ENCODE results near the gene GNG12. TPM values are rescaled to one million over a fixed set of nuclear protein-coding genes. Genes with fewer than 3 reads are reported as not detected.

The GNG12 gene
- total RNA-seq, 2 experiments from 2014 or later, result not detected

- POLR2A ChIA-PET, result no interaction called here
- H3K27me3 Mint-ChIP-seq, result peaks cover 43% of the 10 kb centered on the region
- intact Hi-C loops (cut with micrococcal nuclease), result no loop called here
- no peak overlapping the region for H3K27ac Mint-ChIP-seq
- DNase-seq, result no peak
- no peaks in the 10 kb centered on the region for H3K9me3 Mint-ChIP-seq
- H3K4me3 Mint-ChIP-seq, result no peak overlapping the region
- CTCF ChIA-PET, result no interaction called here
- H3K4me1 Mint-ChIP-seq (ENCODE audit: low read depth), result no peaks in the 10 kb centered on the region
- no peak for ATAC-seq
- TF ChIP-seq, protein P1, sequence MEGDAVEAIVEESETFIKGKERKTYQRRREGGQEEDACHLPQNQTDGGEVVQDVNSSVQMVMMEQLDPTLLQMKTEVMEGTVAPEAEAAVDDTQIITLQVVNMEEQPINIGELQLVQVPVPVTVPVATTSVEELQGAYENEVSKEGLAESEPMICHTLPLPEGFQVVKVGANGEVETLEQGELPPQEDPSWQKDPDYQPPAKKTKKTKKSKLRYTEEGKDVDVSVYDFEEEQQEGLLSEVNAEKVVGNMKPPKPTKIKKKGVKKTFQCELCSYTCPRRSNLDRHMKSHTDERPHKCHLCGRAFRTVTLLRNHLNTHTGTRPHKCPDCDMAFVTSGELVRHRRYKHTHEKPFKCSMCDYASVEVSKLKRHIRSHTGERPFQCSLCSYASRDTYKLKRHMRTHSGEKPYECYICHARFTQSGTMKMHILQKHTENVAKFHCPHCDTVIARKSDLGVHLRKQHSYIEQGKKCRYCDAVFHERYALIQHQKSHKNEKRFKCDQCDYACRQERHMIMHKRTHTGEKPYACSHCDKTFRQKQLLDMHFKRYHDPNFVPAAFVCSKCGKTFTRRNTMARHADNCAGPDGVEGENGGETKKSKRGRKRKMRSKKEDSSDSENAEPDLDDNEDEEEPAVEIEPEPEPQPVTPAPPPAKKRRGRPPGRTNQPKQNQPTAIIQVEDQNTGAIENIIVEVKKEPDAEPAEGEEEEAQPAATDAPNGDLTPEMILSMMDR (IDR thresholded peaks at IDR 0.05), result no peak
- H3K36me3 Mint-ChIP-seq (ENCODE audit: low read depth), result no peaks in the 10 kb centered on the region
These were observed 28.6 kb downstream of the GNG12 start for GRCh38 chr1:67804710-67805109.

DNA sequence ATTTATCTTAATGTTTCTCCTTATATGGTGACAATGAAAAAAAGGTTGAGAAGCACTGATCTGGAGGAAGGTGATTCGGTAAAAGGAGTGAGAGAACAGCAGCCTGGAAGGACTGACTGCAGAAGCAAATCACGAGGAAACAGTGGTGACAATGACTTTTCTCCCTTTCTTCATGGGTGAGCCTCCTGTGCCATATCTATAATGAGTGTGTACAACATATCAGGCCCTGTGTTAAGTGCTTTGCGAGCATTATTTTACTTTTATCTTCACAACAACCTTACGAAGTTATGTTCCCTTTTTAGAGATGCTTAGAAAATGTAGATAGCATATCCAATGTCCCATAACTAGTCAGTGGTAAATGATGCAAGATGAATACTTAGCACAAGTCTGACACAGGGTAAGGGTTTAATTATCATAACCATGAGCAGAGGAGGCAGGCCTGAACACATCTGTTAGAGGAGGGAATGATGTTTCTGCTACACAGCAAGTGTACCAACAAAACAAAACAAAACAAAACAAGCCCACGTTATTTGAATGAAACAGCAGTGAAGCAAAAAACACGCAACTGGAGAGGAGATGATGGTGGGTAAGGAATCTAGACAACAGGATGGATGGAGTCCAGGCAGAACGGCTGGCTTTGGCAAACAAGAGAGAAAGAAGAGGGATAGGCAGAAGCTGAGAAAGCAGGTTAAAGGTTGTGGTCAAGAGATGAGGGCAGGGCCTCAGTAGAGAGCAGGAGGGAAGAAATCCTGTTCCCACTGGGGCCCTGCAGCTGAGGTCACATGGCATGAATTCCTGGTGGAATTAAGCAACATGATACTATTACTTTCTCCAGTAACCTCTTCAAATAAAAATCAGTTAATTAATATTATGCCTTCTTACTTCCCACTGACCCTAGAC is 29.6 kb downstream of the GNG12 start:
- H3K4me3 Mint-ChIP-seq, result no peak overlapping the region

GRCh38 chr1:67802565-67802964 is 30.7 kb downstream of the GNG12 start:
- H3K36me3 Mint-ChIP-seq (ENCODE audit: low read depth), result no peaks in the 10 kb centered on the region
- H3K9me3 Mint-ChIP-seq, result no peaks in the 10 kb centered on the region
- DNase-seq (no peak), ATAC-seq (no peak)
- no peaks in the 10 kb centered on the region for H3K4me1 Mint-ChIP-seq (ENCODE audit: low read depth)
- TF ChIP-seq, protein P1 (IDR thresholded peaks at IDR 0.05), result no peak
- ChIA-PET POLR2A (no interaction called here), CTCF (interaction anchor here (0.6 to 0.8 kb wide), 2 partner anchors 26 to 42 kb away, joined by 3 read pairs; no protein-coding TSS in a partner anchor)
- intact Hi-C loops (cut with micrococcal nuclease), result no loop called here
- H3K27ac Mint-ChIP-seq, result no peak overlapping the region
- H3K4me3 Mint-ChIP-seq, result no peak overlapping the region
- peaks cover 40% of the 10 kb centered on the region for H3K27me3 Mint-ChIP-seq

More for the DNA sequence above, 29.6 kb downstream of the GNG12 start:
- Mint-ChIP-seq H3K36me3 (ENCODE audit: low read depth) (no peaks in the 10 kb centered on the region), H3K4me1 (ENCODE audit: low read depth) (no peaks in the 10 kb centered on the region), H3K9me3 (no peaks in the 10 kb centered on the region), H3K27ac (no peak overlapping the region), H3K27me3 (peaks cover 43% of the 10 kb centered on the region)
- CTCF ChIA-PET, result interaction anchor here (0.6 to 0.8 kb wide), 2 partner anchors 25 to 43 kb away, joined by 3 read pairs; no protein-coding TSS in a partner anchor
- POLR2A ChIA-PET, result no interaction called here
- no peak for ATAC-seq
- intact Hi-C loops (cut with micrococcal nuclease), result no loop called here
- DNase-seq, result no peak
- TF ChIP-seq, protein P1 (IDR thresholded peaks at IDR 0.05), result no peak

DNA sequence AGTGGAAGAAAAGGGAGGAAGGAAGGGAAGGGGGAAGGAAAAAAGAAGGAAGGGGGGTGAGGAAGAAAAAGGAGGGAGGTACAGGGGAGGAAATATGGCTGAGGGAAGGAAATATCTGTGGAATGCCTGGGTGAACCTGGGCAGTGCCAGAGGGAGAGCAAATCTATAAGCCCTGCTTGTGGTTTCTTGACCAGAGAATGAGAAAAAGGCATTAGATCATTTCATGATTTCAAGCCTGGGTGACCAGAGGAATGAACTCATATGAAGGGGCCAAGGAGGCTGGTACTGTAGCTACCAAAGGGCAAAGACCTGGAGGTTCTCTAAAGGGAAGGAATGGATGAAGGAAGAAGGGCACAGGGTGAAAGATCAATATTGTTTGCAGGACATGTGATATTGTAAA is 31.4 kb downstream of the GNG12 start:
- ATAC-seq (no peak), DNase-seq (no peak)
- no peak overlapping the region for H3K4me3 Mint-ChIP-seq
- peaks cover 40% of the 10 kb centered on the region for H3K27me3 Mint-ChIP-seq
- CTCF ChIA-PET, result no interaction called here
- no peaks in the 10 kb centered on the region for H3K36me3 Mint-ChIP-seq (ENCODE audit: low read depth)
- no peaks in the 10 kb centered on the region for H3K9me3 Mint-ChIP-seq
- POLR2A ChIA-PET, result no interaction called here
- intact Hi-C loops (cut with micrococcal nuclease), result no loop called here
- no peaks in the 10 kb centered on the region for H3K4me1 Mint-ChIP-seq (ENCODE audit: low read depth)
- TF ChIP-seq, protein P1 (IDR thresholded peaks at IDR 0.05), result no peak
- no peak overlapping the region for H3K27ac Mint-ChIP-seq

DNA sequence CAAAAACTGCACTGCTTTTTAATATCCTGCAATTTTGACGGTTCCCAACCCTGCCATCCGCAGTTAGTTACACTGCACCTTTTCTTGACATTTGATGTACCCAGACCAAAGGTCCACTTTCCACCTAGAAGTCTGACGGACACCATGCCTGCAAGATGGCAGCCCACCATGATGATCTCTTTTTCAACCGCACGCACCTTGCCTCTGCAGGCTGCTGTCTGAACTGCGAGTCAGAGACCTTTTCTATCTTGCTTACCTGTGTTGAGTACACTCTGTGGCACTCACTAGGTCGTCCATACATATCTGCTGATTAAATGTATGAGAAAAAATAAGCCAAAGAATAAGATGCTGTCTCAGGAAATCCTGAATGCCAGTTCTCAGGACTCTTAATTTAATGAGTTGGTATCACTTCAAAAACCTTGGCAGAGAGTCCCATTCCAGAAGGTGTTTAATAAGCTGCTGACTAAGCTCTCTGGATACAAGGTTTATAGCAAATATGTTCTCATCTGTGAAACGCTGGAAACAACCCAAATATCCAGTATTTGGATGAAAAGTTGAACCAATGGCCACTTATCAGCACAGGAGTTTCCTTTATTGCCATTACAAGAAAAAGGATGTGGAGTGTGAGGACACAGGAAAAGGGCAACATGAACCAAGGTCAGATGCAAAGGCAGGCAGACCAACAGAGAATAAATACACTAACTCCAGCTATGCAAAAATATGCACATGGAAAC is 37.9 kb downstream of the GNG12 start:
- H3K4me3 Mint-ChIP-seq, result no peak overlapping the region
- POLR2A ChIA-PET, result no interaction called here
- peaks cover 2% of the 10 kb centered on the region for H3K27me3 Mint-ChIP-seq
- H3K36me3 Mint-ChIP-seq (ENCODE audit: low read depth), result no peaks in the 10 kb centered on the region
- no peak overlapping the region for H3K27ac Mint-ChIP-seq
- no peak for ATAC-seq
- CTCF ChIA-PET, result no interaction called here
- H3K9me3 Mint-ChIP-seq, result no peaks in the 10 kb centered on the region
- intact Hi-C loops (cut with micrococcal nuclease), result no loop called here
- TF ChIP-seq, protein P1 (IDR thresholded peaks at IDR 0.05), result no peak
- H3K4me1 Mint-ChIP-seq (ENCODE audit: low read depth), result no peaks in the 10 kb centered on the region
- DNase-seq, result no peak
